Ramos (cell line): Measurements from ENCODE around the gene RBM38.

Experiments used
- in situ Hi-C: fragments of 300-500 bp; cut with MboI; formaldehyde crosslinking; loops from one replicate; pipeline ENCODE4 v1.14.3; 2022; ENCODE audit warnings: low sequenced_read_pairs; ENCODE audit not compliant: unreplicated experiment

The RBM38 gene

DNA sequence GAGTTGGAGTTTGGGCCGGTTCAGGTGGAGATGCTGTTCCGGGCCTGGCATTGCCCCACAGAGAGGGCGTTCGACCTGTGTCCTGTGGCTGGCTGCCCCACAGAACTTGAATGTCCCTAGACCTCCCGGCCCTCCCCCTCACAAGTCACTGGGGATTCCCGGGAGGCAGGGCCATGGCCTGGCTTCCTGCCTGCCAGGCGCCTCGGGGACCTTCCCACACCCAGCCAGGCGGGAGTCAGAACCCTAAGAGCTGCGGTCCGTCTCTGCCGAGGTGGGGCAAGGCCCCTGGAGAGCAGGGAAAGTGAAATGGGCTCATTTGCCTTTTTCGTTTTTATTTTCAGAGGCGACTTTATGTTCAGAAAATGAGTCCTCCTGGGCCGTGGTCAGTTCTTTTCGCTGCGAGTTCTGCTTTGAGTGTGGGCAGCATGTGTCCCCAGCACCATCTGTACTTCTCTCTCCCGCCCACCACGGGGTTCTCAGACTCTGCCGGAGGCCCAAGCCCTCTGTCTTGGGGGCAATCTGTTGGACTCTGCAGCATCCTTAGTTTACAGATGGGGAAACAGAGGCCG, 8.5 kb downstream of the RBM38 start:
- in situ Hi-C loops: loop anchor here (10.0 kb wide), 1 partner anchor 75 kb away; no protein-coding TSS in a partner anchor

DNA sequence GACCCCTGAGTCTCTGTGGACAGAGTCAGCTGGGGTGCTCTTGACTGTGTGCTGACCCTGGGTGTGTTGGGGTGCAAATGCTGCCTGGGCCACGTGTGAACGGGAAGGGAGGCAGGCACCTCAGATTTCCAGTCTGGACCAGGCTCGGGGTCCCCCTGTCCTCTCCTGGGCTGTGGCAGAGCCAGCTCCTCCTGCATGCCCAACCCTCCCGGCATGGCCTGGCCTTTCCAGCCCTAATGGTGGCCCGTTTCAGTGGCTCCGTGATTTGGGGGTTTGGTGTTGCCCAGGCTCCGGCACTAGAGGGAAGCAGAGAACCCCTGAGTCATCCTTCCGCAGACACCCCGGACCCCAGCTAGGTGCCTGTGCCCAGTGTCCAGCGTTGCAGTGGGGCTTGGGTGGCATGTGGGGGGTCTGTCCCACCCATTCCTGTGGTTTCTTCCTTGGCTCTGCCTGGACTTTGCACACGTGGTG, 9.1 kb downstream of the RBM38 start:
- in situ Hi-C loops: no loop called here

DNA sequence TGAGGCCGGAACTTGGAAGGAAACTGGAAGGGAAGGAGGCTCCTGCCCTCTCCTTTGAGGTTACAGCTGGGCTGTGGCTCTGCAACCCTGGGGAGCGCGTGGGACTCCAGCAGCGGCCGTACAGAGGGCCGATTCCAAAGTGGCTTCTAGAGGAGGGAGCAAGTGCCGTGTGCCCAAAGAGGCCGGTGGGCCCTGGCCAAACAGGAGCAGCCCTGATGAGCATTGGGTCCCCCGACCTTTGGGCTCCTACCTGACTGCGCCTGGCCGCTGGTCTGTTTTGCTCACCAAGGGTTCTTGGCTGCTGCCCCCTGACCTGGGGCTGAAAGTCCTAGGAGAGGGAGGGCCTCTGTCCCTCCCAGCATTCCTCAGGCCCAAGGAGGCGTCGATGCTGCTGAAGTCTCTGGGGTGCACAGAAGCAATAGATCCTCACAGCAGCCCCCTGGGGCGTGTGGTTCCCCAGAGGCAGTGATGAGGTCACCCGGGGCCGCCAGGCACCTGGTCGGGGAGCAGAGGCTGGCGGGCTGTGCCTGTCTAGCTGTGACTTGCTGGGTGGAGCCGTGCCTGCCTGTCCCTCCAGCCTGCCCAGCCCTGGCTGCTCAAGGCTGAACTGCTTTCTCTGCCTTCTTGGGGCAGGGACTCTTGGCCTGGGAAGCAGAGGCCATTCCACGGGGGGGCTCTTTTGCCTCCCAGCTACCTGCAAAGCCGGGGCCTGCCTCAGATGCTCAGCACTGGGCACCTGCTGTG, 9.8 kb downstream of the RBM38 start:
- in situ Hi-C loops: no loop called here

DNA sequence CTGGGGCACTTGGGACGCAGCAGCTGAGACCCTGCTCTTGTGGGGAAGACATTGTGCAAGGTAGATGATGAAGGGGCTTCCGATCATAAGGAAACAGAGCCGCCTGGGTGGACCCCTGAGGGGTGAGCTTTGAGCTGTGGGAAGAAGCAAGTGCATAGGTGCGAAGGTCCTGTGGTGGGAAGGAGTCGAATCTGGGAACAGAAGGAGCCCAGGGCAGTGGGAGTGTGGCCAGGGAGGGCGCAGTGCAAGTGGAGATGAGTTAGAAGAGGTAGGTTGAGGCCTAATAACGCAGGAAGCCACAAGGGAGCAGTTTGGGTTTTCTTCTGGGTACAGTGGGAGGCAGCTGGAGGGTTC, 10.3 kb downstream of the RBM38 start:
- in situ Hi-C loops: no loop called here

DNA sequence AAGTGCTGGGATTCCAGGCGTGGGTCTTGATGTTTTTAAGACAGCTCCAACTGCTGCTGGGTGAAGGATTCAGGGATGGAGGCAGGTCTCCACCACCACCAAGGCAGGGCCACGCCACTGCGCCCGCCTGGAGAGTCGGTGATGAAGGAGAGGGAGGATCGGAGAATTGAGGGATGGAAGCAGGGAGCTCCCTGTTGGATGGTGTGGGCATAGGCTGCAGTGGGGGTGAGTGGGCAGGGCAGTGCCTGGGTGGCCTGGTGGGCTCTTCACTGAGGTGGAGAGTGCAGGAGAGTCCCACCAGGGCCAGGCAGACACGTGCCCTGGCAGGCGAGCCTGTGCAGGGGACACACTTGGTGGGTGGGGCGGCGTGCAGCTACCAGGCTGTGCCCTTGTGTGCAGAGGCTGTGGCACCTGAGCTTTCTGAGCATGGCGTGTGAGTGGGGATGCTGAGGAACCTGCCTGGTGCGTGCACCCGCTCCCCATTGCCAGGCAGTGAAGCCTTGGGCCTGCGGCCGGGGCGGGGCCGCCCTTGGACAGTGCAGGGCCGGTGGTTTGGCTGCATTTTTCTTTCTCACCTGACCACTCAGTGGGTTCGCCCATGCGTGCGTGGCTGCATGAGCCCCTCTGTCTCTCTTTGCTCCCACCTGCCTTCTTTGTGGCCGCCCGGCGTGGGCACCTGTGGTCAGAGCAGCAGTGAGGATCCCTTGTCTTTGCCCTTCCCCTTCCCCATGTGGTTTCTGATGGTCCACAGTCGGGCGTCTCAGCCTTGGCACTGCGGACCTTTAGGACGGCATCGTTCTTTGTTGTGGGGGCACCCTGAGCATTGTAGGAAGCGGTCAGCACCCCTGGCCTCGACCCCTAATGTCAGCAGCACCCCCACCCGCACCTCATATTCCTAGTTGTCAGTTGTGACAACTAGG, 11.3 kb downstream of the RBM38 start:
- in situ Hi-C loops: no loop called here

DNA sequence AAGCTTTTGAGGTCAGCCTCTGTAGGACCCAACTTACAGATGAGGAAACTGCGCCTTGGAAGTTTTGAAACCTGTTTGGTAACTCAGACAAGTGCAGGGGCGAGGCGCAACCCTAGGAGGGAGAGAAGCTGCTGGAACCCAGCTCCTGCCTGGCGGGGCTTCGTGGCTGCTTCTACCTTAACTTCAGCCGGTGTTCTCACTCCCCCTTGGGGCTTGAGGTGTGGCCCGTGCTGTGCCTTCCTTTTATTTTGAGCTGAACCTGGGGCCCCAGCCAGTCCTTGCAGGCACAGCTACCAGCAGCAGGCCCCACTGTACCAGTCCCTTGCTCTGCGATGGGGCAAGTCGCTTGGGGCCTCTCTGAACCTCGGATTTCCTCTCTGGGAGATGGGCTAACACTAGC, 12.0 kb downstream of the RBM38 start:
- in situ Hi-C loops: no loop called here

DNA sequence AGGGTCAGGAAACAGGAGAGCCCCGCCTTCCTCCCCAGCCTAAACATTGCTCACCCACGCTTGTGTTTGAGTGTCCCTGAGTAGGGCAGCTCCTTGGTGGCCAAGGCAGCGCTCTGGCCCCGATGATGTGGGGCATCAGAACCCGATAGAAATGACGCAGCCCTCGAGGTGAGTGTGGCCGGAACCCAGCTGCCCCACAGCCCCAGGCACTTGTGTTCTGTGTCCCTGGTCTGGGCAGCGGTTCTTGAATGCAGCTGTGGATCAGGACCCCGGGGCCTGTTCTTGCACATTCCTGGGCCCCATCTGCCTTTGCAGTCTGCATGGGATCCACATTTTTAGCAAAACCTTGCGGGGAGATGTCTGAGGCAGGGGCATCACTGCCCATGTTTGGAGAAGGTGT, 12.8 kb downstream of the RBM38 start:
- in situ Hi-C loops: no loop called here

DNA sequence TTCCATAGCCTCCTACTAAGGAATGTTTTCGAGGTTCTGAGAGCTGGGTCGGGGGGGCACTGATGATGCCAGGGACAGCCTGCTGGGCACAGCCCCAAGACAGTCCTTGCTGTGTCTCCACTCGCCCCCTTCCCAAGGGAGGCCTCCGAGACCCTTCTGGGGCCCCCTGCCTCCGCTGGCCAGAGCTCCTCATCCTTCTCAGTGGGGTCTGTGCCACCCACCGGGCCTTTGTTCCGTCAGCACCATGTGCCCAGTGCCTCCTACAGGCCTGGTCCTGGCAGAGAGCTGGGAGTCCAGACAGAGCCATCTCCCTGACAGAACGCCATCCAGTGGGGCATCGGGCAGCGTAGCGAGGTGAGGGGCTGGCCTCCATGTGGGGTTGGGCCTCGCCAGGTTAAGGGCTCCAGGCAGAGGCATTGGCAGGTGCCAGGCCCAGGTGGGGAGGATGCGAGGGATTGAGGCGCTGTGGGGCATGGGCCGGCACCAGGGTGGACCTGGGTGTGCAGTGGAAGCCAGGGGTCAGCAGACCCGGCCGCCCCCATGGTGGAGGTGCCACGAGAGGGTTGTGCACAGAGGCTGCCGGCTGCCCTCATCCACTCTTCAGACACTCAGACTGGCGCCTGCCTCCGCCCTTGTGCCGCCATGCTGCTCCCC, 13.3 kb downstream of the RBM38 start:
- in situ Hi-C loops: no loop called here

DNA sequence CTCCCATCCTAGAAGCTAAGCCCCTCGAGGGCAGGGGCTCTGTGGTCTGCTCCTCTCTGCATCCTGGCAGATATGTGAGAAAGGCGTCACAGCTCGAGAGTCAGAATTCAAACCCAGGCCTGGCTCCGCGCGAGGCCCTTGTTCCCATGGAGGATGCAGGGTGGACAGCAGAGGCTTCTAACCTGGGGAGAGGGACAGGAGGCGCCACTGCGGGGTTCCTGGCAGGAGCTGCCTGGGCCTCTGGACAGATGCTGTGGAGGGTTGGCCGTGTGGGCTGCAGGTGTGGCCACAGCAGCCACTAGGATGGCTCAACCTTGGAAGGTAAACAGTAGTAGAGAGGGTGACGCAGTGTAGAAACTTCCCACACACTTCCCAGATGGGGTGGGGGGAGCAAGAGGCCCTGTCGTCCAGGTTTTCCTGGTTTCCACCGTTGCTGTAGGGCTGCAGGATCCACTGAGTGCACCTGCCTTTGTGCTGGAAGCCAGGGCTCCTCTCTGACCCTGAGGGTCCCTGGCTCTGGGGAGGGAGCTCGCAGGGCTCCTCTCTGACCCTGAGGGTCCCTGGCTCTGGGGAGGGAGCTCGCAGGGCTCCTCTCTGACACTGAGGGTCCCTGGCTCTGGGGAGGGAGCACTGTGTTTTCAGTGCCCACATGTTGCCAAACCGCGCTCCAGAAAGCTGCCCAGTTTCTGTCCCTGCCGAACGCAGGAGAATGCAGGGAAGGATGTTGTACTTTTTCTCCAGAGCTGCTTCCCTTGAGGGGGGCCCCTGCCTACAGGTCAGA, 14.2 kb downstream of the RBM38 start:
- in situ Hi-C loops: no loop called here

DNA sequence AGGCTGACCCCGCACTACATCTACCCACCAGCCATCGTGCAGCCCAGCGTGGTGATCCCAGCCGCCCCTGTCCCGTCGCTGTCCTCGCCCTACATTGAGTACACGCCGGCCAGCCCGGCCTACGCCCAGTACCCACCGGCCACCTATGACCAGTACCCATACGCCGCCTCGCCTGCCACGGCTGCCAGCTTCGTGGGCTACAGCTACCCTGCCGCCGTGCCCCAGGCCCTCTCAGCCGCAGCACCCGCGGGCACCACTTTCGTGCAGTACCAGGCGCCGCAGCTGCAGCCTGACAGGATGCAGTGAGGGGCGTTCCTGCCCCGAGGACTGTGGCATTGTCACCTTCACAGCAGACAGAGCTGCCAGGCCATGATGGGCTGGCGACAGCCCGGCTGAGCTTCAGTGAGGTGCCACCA, 16.4 kb downstream of the RBM38 start:
- in situ Hi-C loops: no loop called here

DNA sequence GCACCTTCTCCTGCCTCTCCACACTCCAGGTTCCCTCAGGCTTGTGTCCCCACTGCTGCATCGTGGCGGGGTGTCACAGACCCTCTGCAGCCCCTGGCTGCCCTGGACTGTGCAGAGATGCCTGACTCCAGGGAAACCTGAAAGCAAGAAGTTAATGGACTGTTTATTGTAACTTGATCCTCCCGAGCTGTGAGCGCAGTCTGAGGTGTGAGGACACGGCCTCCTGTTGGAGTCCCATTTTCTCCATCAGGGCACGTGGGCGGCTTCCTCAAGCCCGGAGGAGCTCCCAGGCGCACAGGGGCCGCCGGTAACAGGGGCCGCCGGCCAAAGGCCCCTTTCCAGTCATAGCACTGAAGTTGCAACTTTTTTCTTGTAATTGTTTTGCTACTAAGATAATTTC, 16.9 kb downstream of the RBM38 start:
- in situ Hi-C loops: no loop called here

DNA sequence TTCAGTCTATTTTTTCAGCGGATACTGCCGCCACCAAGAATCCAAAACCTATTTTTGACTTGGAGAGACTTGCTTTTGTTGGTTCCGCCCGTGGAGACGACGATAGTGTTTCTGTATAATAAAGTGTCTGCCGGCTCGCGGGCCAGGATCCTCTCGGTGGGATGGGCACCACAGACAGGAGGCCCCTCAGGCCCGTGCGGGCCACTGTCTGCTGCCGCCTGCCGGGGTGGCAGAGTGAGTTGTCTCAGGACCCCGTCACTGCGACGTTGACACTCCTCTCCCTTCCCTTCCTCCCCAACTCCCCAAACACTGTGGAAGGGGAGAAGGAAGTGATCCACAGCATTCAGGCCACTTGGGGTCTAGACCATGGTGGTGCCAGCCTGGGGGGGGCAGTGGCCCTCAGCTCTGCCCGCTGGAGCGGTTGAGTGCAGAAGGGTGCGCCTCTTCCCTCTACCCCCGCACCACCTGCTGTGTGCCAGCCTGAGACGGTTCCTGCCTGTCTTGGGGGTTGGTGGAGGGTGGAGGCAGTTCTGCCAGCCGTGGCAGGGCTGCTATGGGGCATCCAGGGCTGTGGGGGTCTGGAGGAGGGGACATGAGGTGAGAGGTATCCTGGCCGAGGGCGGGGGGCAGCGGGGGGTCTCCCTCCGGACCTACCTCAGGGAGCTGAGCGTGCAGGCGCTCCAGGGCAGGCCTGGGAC, 17.5 kb downstream of the RBM38 start:
- in situ Hi-C loops: no loop called here

DNA sequence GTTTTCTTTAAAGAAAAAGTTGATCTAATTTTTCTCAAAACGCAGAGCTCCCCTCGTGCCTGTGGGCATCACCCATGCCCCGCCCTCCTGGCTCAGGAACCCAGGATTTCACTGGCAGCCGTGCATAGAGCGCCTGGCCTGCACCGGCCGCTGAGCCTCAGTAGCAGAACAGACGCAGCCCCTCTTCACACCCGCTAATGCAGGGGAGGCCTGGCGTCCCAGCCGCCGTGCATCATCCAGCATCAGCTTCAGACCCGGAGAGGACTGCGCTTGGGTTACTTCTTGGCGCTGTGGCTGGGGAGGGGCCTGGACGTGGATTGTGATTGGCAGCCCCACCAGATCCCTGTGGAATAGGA, 18.1 kb downstream of the RBM38 start:
- in situ Hi-C loops: no loop called here

DNA sequence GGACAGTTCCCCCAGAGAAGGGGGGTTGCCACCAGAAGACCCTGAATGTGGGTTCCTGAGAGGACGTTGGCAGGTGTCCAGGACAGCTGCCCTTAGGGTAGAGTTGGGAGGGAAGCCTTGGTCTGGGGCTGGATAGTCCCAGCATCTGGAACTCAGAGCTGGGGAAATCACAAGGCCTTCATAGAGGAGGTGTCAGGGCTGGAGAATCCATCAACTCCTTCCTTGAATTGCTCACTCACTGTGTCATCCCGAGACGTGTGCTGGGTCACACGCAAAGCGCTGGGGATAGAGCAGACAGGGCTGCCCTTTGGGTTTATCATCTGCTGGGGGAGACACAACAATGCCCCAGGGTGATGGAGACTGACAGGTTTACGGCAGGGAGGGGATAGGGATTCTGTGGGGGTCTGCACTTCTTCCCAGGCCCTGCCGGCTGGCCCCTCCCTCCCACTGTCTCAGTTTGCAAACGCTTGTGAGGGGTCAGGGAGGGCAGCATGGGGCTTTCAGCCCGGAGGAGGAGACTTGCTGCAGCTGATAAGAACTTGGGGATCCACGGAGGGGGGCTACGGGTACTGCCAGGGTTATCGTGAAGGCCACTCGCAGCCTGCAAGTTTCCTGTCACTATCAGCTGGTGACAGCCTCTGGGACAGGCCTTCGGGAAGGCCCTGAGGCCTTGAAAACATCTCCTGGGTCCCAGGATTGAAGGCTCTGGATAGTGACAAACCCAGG, 18.6 kb downstream of the RBM38 start:
- in situ Hi-C loops: no loop called here

DNA sequence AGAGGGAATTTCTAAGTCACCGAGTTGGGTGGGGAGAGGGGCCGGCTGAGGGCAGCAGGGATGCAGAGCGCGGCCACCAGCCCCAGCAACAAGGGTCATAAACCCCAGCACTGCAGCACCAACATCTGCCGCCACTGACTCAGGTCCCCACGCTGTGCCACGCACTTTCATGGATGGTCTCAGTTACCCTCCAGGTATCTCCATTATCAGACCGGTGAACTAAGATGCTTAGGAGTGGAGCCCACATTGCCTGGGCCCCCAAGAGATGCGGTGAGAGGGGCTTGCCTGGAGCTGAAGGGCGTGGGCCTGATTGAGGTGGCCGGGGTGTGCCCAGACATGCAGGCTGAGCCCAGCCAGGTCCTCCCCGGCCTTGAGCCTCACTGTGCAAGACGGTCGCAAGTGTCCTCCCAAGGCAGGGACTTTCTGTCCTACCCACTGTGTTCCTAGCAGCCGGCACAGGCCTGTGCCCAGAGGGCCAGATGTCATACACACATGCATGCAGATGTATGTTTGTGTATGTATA, 19.3 kb downstream of the RBM38 start:
- in situ Hi-C loops: no loop called here

DNA sequence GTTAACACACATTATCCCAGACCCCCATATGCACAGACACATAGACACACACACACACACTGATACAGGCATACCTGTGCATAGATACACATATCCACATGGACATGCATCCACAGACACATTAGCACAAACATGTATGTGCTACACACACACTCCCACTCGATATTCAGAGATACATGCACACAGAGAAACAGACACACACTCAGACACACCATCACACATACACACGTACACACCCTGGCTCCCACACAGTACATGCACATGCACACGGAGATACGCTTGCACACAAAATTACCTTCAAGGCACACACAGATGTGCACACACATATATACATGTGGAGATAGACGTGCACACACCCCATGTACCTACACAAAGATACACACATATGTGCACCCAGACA, 19.7 kb downstream of the RBM38 start:
- in situ Hi-C loops: no loop called here

DNA sequence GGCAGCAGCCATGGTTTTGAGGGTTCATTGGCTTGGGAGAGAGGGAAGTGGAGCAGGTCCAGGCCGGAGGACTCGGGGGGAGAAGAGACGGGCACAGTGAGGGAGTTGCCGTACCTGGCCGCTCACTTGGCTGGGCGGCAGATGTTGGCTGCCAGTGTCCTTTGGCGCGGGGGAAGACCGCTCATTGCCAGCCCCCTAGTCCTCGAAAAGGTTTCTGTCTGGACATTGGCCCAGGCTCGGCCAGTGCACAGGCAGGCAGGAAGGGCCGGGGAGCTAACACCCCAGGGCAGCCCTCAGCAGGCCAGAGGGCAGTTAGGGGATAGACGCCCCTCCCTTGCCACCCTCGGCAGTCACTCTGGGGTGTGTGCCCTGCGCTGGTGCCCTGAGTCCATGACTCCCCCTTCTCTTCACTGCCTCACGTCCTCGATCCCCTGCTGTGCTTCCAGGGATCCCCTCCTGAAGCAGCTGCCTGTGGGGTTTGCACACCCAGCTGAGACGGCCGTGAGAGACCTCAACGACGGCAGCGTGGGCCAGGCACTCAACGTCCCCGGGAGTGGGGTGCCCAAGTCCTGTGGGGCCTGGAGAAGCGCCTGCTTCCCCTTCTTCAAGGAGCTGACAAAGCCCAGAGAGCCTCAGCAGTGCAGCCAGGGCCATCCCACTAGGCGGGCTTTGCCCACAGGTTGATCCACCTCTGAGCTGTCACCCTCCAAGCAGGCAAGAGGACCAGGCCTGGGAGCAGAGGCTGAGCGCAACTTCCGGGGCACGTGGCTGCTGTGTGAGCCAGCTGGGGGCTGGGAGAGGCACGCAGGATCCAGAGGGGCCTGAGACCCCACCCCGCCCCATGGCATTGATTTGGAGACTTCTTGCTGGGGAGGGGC, 20.4 kb downstream of the RBM38 start:
- in situ Hi-C loops: no loop called here
